ENCODE data around the gene PCBP3.
A peak's percentile ranks its signal among the peaks of the same experiment; 100 is the strongest.
"Not testable (repeated sequence)": the region's sequence is repeated elsewhere in the genome, so short reads cannot be mapped to it uniquely, and the experiment has no call there.

The PCBP3 gene

DNA sequence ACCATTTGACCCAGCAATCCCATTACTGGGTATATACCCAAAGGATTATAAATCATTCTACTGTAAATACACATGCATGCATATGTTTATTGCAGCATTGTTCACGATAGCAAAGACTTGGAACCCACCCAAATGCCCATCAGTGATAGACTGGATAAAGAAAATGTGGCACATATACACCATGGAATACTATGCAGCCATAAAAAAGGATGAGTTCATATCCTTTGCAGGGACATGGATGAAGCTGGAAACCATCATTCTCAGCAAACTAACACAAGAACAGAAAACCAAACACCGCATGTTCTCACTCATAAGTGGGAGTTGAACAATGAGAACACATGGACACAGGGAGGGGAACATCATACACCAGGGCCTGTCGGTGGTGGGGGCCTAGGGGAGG, 12.6 kb downstream of the PCBP3 start:
- intact Hi-C loops (cut with DNase I): not testable (repeated sequence)

GRCh38 chr21:45661913-45662622, 18.5 kb downstream of the PCBP3 start:
- DNase-seq; intact Hi-C loops (cut with DNase I): not testable (repeated sequence)

More for the DNA sequence above, 12.6 kb downstream of the PCBP3 start:
- not testable (repeated sequence) for DNase-seq

DNA sequence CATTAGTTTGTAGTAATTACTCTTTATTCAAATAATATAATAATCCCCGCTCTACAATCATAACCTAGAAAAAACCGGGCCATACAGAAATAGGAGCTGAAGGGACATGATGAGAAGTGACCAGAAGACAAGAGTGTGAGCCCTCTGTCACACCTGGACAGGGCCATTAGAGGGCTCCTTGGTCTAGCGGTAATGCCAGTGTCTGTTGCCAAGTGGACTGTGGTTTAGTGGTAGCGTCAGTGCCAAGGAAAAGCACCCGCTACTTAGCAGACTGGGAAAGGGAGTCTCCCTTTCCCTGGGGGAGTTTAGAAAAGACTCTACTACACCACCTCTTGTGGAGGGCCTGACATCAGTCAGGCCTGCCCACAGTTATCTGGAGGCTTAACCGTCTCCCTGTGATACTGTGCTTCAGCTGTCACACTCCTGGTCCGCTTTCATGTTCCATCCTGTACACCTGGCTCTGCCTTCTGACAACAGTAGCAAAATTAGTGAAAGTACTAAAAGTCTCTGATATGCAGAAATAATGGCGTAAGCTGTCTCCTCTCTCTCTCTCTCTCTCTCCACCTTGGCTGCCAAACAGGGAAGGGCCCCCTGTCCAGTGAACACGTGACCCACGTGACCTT, 19.2 kb downstream of the PCBP3 start:
- DNase-seq; intact Hi-C loops (cut with DNase I): not testable (repeated sequence)

DNA sequence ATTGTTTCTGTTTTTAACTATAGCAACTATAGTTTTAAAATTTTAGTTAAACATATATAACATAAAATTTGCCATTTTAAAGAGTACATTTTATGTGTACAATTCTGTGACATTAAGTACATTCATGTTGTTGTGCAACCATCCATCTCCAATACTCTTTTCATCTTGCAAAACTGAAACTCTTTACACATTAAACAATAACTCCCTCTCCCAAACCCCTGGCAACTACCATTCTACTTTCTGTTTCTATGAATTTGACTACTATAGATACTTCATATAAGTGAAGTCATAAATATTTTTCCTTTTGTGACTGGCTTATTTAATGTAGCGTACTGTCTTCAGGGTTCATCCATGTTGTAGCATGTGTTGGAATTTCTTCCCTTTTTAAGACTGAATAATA, 25.9 kb downstream of the PCBP3 start:
- intact Hi-C loops (cut with DNase I): no loop called here
- DNase-seq: no peak

DNA sequence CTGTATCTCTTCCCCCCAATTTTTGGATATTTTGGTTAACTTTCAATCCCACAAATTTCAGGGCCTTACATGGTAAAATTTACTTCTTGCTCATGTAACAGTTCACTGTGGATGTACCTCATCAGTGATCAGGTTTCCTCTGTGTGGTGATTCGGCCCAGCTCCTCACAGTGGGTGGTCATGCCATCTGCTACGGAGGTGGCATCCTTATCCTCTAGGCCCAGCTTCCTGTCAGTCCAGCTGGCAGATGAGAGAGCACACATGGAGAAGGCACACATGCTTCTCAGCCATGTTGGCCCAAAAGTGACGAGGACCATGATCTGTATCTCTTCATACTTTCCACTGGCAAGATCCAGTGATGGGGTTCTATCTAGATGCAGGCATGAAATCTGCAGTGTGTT, 27.2 kb downstream of the PCBP3 start:
- intact Hi-C loops (cut with DNase I): no loop called here
- peak in 1 of 10 donors; percentile 16 for DNase-seq

DNA sequence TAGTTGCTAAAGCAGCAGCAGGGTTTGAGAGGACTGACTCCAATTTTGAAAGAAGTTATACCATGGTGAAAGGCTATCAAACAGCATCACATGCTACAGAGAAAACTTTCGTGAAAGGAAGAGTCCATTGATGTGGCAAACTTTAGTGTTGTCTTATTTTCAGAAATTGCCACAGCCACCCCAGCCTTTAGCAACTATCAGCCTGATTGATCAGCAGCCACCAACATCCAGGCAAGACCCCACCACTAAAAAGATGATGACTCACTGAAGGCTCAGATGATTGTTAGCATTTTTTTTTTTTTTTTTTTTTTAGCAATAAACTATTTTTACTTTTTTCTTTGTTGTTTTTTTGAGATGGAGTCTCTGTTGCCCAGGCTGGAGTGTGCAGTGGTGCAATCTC, 35.3 kb downstream of the PCBP3 start:
- DNase-seq; intact Hi-C loops (cut with DNase I): not testable (repeated sequence)

- intact Hi-C loops (cut with DNase I): no loop called here
These were observed 36.7 kb downstream of the PCBP3 start for GRCh38 chr21:45680215-45680614.

DNA sequence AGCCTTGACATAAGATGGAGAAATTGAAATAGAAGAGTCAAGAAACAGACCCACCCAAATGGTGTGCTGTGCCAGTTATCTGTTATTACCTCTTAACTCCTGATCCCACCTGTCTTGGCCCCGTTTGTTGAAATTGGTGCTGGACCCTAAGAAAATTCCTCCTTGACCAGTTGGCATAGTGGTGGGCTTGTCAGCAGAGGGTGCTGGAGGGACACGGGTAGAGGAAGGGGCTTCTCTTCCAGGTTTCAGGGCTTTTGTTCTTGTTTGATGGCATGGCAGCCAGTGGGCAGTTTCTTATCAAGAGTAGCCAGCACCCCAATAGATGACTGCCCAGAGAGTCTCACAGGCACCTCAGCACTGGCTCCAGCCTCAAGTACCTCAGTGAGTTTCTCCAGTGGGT, 51.6 kb downstream of the PCBP3 start:
- intact Hi-C loops (cut with DNase I): no loop called here

More at GRCh38 chr21:45680215-45680614, 36.7 kb downstream of the PCBP3 start:
- DNase-seq: no peak

GRCh38 chr21:45698493-45699184, 55.1 kb downstream of the PCBP3 start:
- DNase-seq: no peak
- intact Hi-C loops (cut with DNase I): no loop called here

More for the DNA sequence above, 51.6 kb downstream of the PCBP3 start:
- no peak for DNase-seq

GRCh38 chr21:45699251-45699942, 55.9 kb downstream of the PCBP3 start:
- intact Hi-C loops (cut with DNase I): no loop called here
- DNase-seq: no peak

- intact Hi-C loops (cut with DNase I): no loop called here
- DNase-seq: no peak
These were observed 56.4 kb downstream of the PCBP3 start for GRCh38 chr21:45699966-45700365.

DNA sequence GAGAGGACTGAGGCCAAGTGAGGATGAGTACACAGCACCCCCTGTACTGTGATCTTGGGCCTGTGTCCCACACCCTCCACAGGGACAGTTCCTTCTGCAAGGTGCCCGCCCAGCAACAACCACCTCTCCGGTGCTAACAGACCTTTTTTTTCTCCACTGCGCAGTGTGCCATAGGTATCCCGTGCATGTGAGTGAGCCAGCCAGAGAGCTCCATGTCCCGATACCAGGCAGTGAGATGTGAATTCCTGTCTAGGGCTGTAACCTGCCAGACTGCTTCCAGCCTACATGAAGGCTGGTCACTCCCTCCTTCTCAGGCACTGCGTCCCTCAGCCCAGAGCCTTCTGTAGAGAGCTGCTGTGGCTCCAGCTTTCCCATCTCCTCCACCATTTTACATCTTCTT, 56.9 kb downstream of the PCBP3 start:
- intact Hi-C loops (cut with DNase I): no loop called here

DNA sequence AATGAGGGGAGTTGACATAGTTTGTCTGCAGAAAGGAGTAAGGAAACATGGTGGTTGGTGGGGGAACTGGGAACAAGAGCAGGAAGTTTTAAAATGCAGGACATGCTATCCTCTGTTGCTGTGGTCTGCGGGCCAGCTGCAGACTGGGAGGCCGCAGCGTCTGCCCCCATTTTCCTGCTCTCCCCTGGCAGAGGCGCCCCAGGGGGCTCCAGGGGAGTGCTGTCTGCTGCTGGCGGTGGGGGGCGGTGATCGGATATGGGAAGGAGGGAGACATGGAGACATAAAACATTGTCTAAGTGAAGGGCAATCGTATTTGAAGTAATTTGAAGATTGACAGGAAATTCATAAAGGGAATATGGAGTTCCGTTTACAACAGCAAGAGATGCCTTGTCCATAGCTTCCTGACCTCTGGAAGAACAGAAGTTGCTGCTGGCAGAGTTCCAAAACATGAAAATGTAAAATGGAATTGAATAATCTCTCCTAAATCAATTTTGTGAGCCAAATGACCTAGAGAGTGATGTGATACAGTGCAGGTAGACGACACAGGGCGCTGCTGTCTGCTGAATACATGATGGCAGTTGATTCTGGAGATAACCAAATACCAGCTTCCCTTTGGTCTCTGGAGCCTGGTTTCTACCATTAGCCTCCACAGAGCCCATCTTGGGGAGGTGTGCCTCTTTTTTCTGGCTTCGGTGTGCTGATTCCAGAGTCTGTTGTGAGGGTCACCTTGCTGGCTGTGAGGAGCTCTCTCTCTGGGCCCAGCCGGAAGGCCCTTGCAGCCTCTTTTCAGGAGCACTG, 61.0 kb downstream of the PCBP3 start:
- DNase-seq: no peak
- intact Hi-C loops (cut with DNase I): no loop called here

More for the DNA sequence above, 56.9 kb downstream of the PCBP3 start:
- no peak for DNase-seq

DNA sequence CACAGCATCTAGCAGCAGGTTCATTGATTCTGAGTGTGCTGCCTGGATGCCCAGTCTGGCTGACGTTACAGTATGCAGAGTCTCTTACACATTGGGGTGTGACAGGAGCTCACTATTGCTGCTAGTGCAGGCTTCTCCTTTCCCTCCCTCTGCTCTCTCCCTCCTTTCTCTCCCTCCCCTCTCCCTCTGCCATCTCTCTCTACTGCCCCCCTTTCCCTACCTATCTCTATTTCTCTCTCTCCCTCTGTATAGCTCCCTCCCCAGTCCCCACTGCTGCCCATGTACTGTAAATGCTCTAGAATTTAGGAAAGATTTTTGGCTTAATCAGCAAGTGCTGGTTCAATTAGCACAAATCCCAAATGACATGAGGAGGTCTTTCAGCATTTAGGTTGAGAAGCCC, 62.8 kb downstream of the PCBP3 start:
- no peak for DNase-seq
- intact Hi-C loops (cut with DNase I): no loop called here

GRCh38 chr21:45709173-45709572, 65.6 kb downstream of the PCBP3 start:
- no peak for DNase-seq
- intact Hi-C loops (cut with DNase I): no loop called here

GRCh38 chr21:45709696-45710268, 66.3 kb downstream of the PCBP3 start:
- DNase-seq: no peak
- intact Hi-C loops (cut with DNase I): no loop called here

- intact Hi-C loops (cut with DNase I); DNase-seq: not testable (repeated sequence)
These were observed 66.8 kb downstream of the PCBP3 start for GRCh38 chr21:45710306-45710705.

DNA sequence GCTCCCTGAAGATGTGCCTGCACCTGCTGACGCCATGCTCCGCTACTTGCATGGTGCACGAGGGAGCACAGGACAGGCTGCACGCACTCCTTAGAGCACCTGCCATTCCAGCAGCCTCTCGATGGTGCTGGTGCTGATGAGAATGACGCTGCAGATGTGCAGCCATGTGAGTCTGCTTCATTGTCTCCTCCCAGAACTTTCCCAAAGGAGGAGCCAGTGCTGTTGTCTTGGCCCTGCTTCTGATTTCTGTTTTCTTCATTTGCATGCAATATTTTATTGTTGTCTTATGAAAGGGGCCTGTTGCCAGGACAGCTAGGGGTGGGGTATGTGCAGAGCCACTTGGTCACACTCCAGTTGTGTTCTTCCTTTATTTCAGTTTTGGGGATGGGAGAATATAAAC, 70.1 kb downstream of the PCBP3 start:
- intact Hi-C loops (cut with DNase I): no loop called here
- DNase-seq: no peak

- intact Hi-C loops (cut with DNase I): no loop called here
- DNase-seq: no peak
These were observed 71.9 kb downstream of the PCBP3 start for GRCh38 chr21:45715441-45715840.

- no peak for DNase-seq
- intact Hi-C loops (cut with DNase I): no loop called here
These were observed 74.9 kb downstream of the PCBP3 start for GRCh38 chr21:45718413-45718812.

Measured in posterior cingulate gyrus (tissue), 11 donors.